ENCODE data around the gene GTF2E1. TPM values are rescaled to one million over a fixed set of nuclear protein-coding genes. Genes with fewer than 3 reads are reported as not detected.
"Not testable (repeated sequence)": the region's sequence is repeated elsewhere in the genome, so short reads cannot be mapped to it uniquely, and the experiment has no call there.

Gene GTF2E1
- total RNA-seq, 6 donors from 2014 or later: 6.3 to 17.9 (median 15.7) TPM

- Histone ChIP-seq H3K36me3 (peaks cover 5 to 29% (median 14%) of the 10 kb centered on the region in 4 donors), H3K9me3 (no peaks in the 10 kb centered on the region), H3K4me3 (no peak overlapping the region), H3K27ac (no peak overlapping the region), H3K4me1 (no peaks in the 10 kb centered on the region), H3K27me3 (no peaks in the 10 kb centered on the region)
- DNase-seq (no peak), ATAC-seq (ENCODE audit: low FRiP score in 2 of 2) (no peak)
- WGBS, 2 donors: 90 to 99% methylated on average over 3 of the region's 3 CpGs
- TF ChIP-seq POLR2A (IDR thresholded peaks at IDR 0.05) (no peak), POLR2AphosphoS5 (IDR thresholded peaks at IDR 0.05) (no peak)
- TF ChIP-seq, protein P1, sequence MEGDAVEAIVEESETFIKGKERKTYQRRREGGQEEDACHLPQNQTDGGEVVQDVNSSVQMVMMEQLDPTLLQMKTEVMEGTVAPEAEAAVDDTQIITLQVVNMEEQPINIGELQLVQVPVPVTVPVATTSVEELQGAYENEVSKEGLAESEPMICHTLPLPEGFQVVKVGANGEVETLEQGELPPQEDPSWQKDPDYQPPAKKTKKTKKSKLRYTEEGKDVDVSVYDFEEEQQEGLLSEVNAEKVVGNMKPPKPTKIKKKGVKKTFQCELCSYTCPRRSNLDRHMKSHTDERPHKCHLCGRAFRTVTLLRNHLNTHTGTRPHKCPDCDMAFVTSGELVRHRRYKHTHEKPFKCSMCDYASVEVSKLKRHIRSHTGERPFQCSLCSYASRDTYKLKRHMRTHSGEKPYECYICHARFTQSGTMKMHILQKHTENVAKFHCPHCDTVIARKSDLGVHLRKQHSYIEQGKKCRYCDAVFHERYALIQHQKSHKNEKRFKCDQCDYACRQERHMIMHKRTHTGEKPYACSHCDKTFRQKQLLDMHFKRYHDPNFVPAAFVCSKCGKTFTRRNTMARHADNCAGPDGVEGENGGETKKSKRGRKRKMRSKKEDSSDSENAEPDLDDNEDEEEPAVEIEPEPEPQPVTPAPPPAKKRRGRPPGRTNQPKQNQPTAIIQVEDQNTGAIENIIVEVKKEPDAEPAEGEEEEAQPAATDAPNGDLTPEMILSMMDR (IDR thresholded peaks at IDR 0.05): no peak
These were observed 36.2 kb downstream of the GTF2E1 start for GRCh38 chr3:120778776-120779175.

GRCh38 chr3:120780977-120781376 is 38.4 kb downstream of the GTF2E1 start:
- Histone ChIP-seq H3K36me3 (peaks cover 5 to 29% (median 14%) of the 10 kb centered on the region in 4 donors), H3K9me3 (no peaks in the 10 kb centered on the region), H3K4me1 (no peaks in the 10 kb centered on the region), H3K27me3 (no peaks in the 10 kb centered on the region), H3K27ac (no peak overlapping the region), H3K4me3 (no peak overlapping the region)
- WGBS, 2 donors: 86 to 93% methylated on average over 13 of the region's 13 CpGs
- no peak for TF ChIP-seq POLR2AphosphoS5 (IDR thresholded peaks at IDR 0.05)
- no peak for TF ChIP-seq POLR2A (IDR thresholded peaks at IDR 0.05)
- TF ChIP-seq, protein P1 (IDR thresholded peaks at IDR 0.05): no peak
- no peak for TF ChIP-seq EP300 (IDR thresholded peaks at IDR 0.05)
- peak in 1 of 2 donors; percentile 90 for ATAC-seq (ENCODE audit: low FRiP score in 2 of 2)
- no peak for DNase-seq

DNA sequence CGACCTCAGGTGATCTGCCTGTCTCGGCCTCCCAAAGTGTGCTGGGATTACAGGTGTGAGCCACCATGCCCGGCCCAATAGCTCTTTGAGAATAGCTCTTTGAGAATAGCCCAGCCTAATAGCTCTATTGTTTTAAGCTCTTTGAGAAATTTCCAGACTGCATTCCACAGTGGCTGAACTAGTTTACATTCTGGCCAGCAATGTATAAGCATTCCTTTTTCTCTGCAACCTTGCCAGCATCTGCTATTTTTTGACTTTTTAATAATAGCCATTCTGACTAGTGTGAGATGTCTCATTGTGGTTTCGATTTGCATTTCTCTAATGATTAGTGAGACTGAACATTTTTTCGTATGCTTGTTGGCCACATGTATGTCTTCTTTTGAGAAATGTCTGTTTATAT is 43.3 kb downstream of the GTF2E1 start:
- WGBS, 2 donors: 67 to 70% methylated on average over 5 of the region's 5 CpGs
- ATAC-seq (ENCODE audit: low FRiP score in 2 of 2): not testable (repeated sequence)

GRCh38 chr3:120791010-120791409 is 48.5 kb downstream of the GTF2E1 start:
- no peaks in the 10 kb centered on the region for H3K4me1 ChIP-seq
- H3K9me3 ChIP-seq: no peaks in the 10 kb centered on the region
- ATAC-seq (ENCODE audit: low FRiP score in 2 of 2) (no peak), DNase-seq (no peak)
- TF ChIP-seq, protein P1 (IDR thresholded peaks at IDR 0.05): no peak
- TF ChIP-seq EP300 (IDR thresholded peaks at IDR 0.05): no peak
- no peak for TF ChIP-seq POLR2A (IDR thresholded peaks at IDR 0.05)
- TF ChIP-seq POLR2AphosphoS5 (IDR thresholded peaks at IDR 0.05): no peak
- H3K27ac ChIP-seq: no peak overlapping the region
- 80 to 82% methylated on average over 1 of the region's 1 CpG for WGBS, 2 donors
- no peak overlapping the region for H3K4me3 ChIP-seq
- no peaks in the 10 kb centered on the region for H3K36me3 ChIP-seq
- H3K27me3 ChIP-seq: no peaks in the 10 kb centered on the region

More for the DNA sequence above, 43.3 kb downstream of the GTF2E1 start:
- not testable (repeated sequence) for H3K4me3 ChIP-seq, H3K9me3 ChIP-seq, H3K27me3 ChIP-seq, DNase-seq, H3K4me1 ChIP-seq, H3K27ac ChIP-seq
- H3K36me3 ChIP-seq: peaks cover 5 to 13% (median 10%) of the 10 kb centered on the region in 4 donors

GRCh38 chr3:120791913-120792312 is 49.4 kb downstream of the GTF2E1 start:
- Histone ChIP-seq H3K27me3 (no peaks in the 10 kb centered on the region), H3K27ac (no peak overlapping the region), H3K36me3 (no peaks in the 10 kb centered on the region), H3K4me3 (no peak overlapping the region), H3K9me3 (no peaks in the 10 kb centered on the region), H3K4me1 (no peaks in the 10 kb centered on the region)
- DNase-seq: no peak
- WGBS, 2 donors: 75 to 77% methylated on average over 1 of the region's 1 CpG
- ATAC-seq (ENCODE audit: low FRiP score in 2 of 2): no peak
- TF ChIP-seq EP300 (IDR thresholded peaks at IDR 0.05): no peak
- no peak for TF ChIP-seq POLR2AphosphoS5 (IDR thresholded peaks at IDR 0.05)
- TF ChIP-seq, protein P1 (IDR thresholded peaks at IDR 0.05): no peak
- no peak for TF ChIP-seq POLR2A (IDR thresholded peaks at IDR 0.05)
